CD4-positive, alpha-beta T cell (primary cell): ENCODE results near the gene GOLPH3. TPM values are rescaled to one million over a fixed set of nuclear protein-coding genes. Genes with fewer than 3 reads are reported as not detected.

Experiments
- ATAC-seq: fragments of 200-7000 bp; cut with Tn5 transposase; one replicate; pipeline ENCODE4 v1.10.0; 2022; ENCODE audit warnings: mild to moderate bottlenecking; ENCODE audit not compliant: poor library complexity
- CTCF ChIA-PET: fragments of 350-600 bp; sonication (Branson Sonifier 250); formaldehyde crosslinking; loops from one replicate; lab custom pipeline; 2021; ENCODE audit warnings: antibody characterized with exemption, inconsistent platforms; lab: Charles Lee
- POLR2A ChIA-PET: fragments of 350-600 bp; sonication (Branson Sonifier 250); formaldehyde crosslinking; loops from one replicate; lab custom pipeline; 2021; ENCODE audit warnings: antibody characterized with exemption, inconsistent platforms; lab: Charles Lee
- DNase-seq, 14 experiments: peaks; one replicate each; pipeline ENCODE4 v3.0.0-alpha.2; 2013 to 2020; ENCODE audit warnings: mixed read lengths in 2 of 14
- H3K27ac ChIP-seq, 2 donors: one replicate each; pipeline versions ENCODE4 v1.5.1 to v1.7.0; 2013; ENCODE audit warnings: low read length in 2 of 2, low read depth in 1 of 2, mild to moderate bottlenecking in 1 of 2
- H3K27me3 ChIP-seq, 2 experiments: 1 replicate in 1 of 2; 2 replicates in 1 of 2; pipeline versions ENCODE4 v1.6.1 to v1.7.0; 2013; ENCODE audit warnings: low read length in 2 of 2, control low read depth in 1 of 2, mild to moderate bottlenecking in 1 of 2, moderate library complexity in 1 of 2; ENCODE audit not compliant: insufficient read depth in 2 of 2, control insufficient read depth in 1 of 2
- H3K36me3 ChIP-seq: one replicate; pipeline ENCODE4 v1.6.1; 2013; ENCODE audit warnings: low read length, control low read depth; ENCODE audit not compliant: insufficient read depth
- H3K4me1 ChIP-seq: one replicate; pipeline ENCODE4 v1.6.1; 2013; ENCODE audit warnings: low read length, control low read depth; ENCODE audit not compliant: insufficient read depth
- H3K4me3 ChIP-seq: one replicate; pipeline ENCODE4 v1.5.1; 2013; ENCODE audit warnings: mild to moderate bottlenecking, low read length, moderate library complexity
- H3K9me3 ChIP-seq, 2 experiments: 1 replicate in 1 of 2; 2 replicates in 1 of 2; pipeline versions ENCODE4 v1.6.1 to v1.7.0; 2013; ENCODE audit warnings: low read length in 2 of 2, mild to moderate bottlenecking in 2 of 2, control low read depth in 1 of 2, moderate library complexity in 1 of 2; ENCODE audit not compliant: control insufficient read depth in 1 of 2, insufficient read depth in 1 of 2
- H3K27ac Mint-ChIP-seq: one replicate; pipeline ENCODE4 v1.8.0; 2020; ENCODE audit warnings: mixed read lengths
- H3K27me3 Mint-ChIP-seq: one replicate; pipeline ENCODE4 v1.8.0; 2021; ENCODE audit warnings: mixed read lengths
- H3K36me3 Mint-ChIP-seq: one replicate; pipeline ENCODE4 v1.8.0; 2021; ENCODE audit warnings: low read depth, mixed read lengths
- H3K4me1 Mint-ChIP-seq: one replicate; pipeline ENCODE4 v1.8.0; 2021; ENCODE audit warnings: low read depth, mixed read lengths
- H3K4me3 Mint-ChIP-seq: one replicate; pipeline ENCODE4 v1.8.0; 2020; ENCODE audit warnings: mild to moderate bottlenecking, mixed read lengths
- H3K9me3 Mint-ChIP-seq: one replicate; pipeline ENCODE4 v1.8.0; 2020; ENCODE audit warnings: mixed read lengths
- CTCF ChIP-seq: fragments of 200-600 bp; IDR thresholded peaks from one replicate; pipeline ENCODE4 v1.8.0; 2022; ENCODE audit warnings: antibody characterized with exemption, mild to moderate bottlenecking
- intact Hi-C, 2 experiments: fragments of 100-400 bp; cut with DNase I in 1 of 2; cut with micrococcal nuclease in 1 of 2; formaldehyde crosslinking; loops; one replicate each; pipeline versions ENCODE4 v1.15.1 to v1.9.0; 2023 to 2025; cut with DNase I, micrococcal nuclease
- total RNA-seq, 174 experiments: library from RNA in 2 of 174; stranded (reverse) in 2 of 174; gene quantifications; one replicate each; pipeline ENCODE4 v1.2.3 and lab custom pipeline; 2021 to 2026

GOLPH3 gene
- total RNA-seq, 2 experiments from 2014 or later: 52.0 to 55.4 TPM

GRCh38 chr5:32143617-32144377 is 30.3 kb downstream of the GOLPH3 start:
- H3K36me3 ChIP-seq: peaks cover 3% of the 10 kb centered on the region
- Mint-ChIP-seq H3K27me3 (no peaks in the 10 kb centered on the region), H3K27ac (no peak overlapping the region)

GRCh38 chr5:32138839-32139493 is 35.2 kb downstream of the GOLPH3 start:
- Histone ChIP-seq H3K4me1 (peaks cover 5% of the 10 kb centered on the region), H3K27me3 (no peaks in the 10 kb centered on the region), H3K36me3 (peaks cover 29% of the 10 kb centered on the region), H3K4me3 (no peak overlapping the region), H3K27ac (no peak overlapping the region), H3K9me3 (no peaks in the 10 kb centered on the region)
- DNase-seq (peak in 5 of 14 experiments; percentile 14 to 30 (median 23)), ATAC-seq (peak; percentile 39)
- Mint-ChIP-seq H3K27ac (peak overlapping the region; percentile 31), H3K4me3 (no peak overlapping the region), H3K4me1 (peaks cover 30% of the 10 kb centered on the region), H3K27me3 (no peaks in the 10 kb centered on the region), H3K9me3 (no peaks in the 10 kb centered on the region), H3K36me3 (peaks cover 60% of the 10 kb centered on the region)
- POLR2A ChIA-PET: interaction anchor here (1.0 kb wide), 1 partner anchor 32 kb away, joined by 4 read pairs; no protein-coding TSS in a partner anchor
- CTCF ChIA-PET: no interaction called here
- intact Hi-C loops: loop anchor here in 1 of 2 experiments (5.0 kb wide), 1 partner anchor 33 kb away; the partner anchor contains the start of gene GOLPH3
- no peak for TF ChIP-seq CTCF

More at GRCh38 chr5:32143617-32144377, 30.3 kb downstream of the GOLPH3 start:
- no peak for TF ChIP-seq CTCF
- ATAC-seq: no peak
- ChIA-PET CTCF (no interaction called here), POLR2A (interaction anchor here (0.6 to 1.6 kb wide), 2 partner anchors 30 to 283 kb away, joined by 3 to 5 read pairs; partner anchors contain the start of gene GOLPH3)
- intact Hi-C loops: no loop called here
- Mint-ChIP-seq H3K4me1 (peaks cover 57% of the 10 kb centered on the region), H3K9me3 (no peaks in the 10 kb centered on the region), H3K4me3 (no peak overlapping the region), H3K36me3 (peaks cover 60% of the 10 kb centered on the region)
- no peak overlapping the region for H3K4me3 ChIP-seq
- H3K9me3 ChIP-seq: no peaks in the 10 kb centered on the region
- no peak overlapping the region for H3K27ac ChIP-seq
- H3K27me3 ChIP-seq: no peaks in the 10 kb centered on the region
- H3K4me1 ChIP-seq: peaks cover 12% of the 10 kb centered on the region
- DNase-seq: no peak

GRCh38 chr5:32136342-32136741 is 37.8 kb downstream of the GOLPH3 start:
- TF ChIP-seq CTCF: no peak
- intact Hi-C loops: loop anchor here in 1 of 2 experiments (5.0 kb wide), 1 partner anchor 36 kb away; the partner anchor contains the start of gene GOLPH3
- DNase-seq (no peak), ATAC-seq (no peak)
- Histone ChIP-seq H3K27ac (no peak overlapping the region), H3K27me3 (no peaks in the 10 kb centered on the region), H3K4me3 (no peak overlapping the region), H3K36me3 (peaks cover 38% of the 10 kb centered on the region), H3K9me3 (no peaks in the 10 kb centered on the region), H3K4me1 (peaks cover 5% of the 10 kb centered on the region)
- CTCF ChIA-PET: no interaction called here
- H3K27me3 Mint-ChIP-seq: no peaks in the 10 kb centered on the region
- peaks cover 48% of the 10 kb centered on the region for H3K4me1 Mint-ChIP-seq
- H3K36me3 Mint-ChIP-seq: peaks cover 68% of the 10 kb centered on the region
- no peak overlapping the region for H3K4me3 Mint-ChIP-seq
- no peaks in the 10 kb centered on the region for H3K9me3 Mint-ChIP-seq
- POLR2A ChIA-PET: no interaction called here
- no peak overlapping the region for H3K27ac Mint-ChIP-seq
